Activated CD8-positive, alpha-beta memory T cell treated with anti-CD3 and anti-CD28 coated beads, Interleukin-2, amount 50 U/mL, for 24 hours (primary cell): Measurements from ENCODE around the gene IL17RD.
"Not testable (repeated sequence)": the region's sequence is repeated elsewhere in the genome, so short reads cannot be mapped to it uniquely, and the experiment has no call there.

Source experiments
- DNase-seq: peaks from one replicate; pipeline ENCODE4 v3.0.0-alpha.2; 2020; ENCODE audit errors: extremely low read depth

The IL17RD gene

GRCh38 chr3:57093489-57093888 lies 71.7 kb downstream of the IL17RD start:
- DNase-seq: no peak

DNA sequence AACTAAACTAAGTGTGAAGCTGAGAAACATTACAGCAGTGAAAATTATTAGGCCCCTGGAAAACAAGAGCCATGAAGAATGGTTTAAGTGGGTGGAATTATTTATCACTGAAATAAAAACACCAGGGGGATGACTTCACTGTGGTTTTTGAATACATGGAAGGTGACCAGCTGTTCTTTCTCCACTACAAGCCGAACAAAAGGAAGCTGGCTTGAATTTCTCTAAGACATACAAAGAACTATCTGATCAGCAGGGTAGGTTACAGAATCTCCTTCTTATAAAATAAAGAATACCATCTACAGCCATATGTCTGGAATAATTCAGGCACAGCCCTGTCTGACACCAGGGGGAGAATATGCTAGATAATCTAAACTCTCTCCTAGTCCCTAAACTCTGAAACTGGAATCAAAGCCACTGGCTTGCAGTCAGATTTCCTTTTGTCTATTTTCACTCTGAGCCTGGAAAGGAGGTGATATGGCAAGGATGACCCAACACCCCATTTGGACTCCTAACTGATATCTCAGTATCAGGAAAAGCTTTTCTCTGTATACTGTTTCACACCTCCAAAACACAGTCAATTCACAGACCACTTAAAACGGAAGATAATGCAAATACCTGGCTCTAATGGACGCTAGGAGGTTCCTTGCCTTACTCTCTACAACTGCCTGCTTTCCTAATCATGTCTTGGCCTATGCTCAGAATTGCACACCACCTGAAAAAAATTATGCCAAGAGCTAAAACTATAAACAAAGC lies 73.5 kb downstream of the IL17RD start:
- DNase-seq: no peak

- no peak for DNase-seq
Observed at GRCh38 chr3:57089043-57089442, 76.1 kb downstream of the IL17RD start.

- no peak for DNase-seq
Observed at GRCh38 chr3:57088503-57088902, 76.7 kb downstream of the IL17RD start.

DNA sequence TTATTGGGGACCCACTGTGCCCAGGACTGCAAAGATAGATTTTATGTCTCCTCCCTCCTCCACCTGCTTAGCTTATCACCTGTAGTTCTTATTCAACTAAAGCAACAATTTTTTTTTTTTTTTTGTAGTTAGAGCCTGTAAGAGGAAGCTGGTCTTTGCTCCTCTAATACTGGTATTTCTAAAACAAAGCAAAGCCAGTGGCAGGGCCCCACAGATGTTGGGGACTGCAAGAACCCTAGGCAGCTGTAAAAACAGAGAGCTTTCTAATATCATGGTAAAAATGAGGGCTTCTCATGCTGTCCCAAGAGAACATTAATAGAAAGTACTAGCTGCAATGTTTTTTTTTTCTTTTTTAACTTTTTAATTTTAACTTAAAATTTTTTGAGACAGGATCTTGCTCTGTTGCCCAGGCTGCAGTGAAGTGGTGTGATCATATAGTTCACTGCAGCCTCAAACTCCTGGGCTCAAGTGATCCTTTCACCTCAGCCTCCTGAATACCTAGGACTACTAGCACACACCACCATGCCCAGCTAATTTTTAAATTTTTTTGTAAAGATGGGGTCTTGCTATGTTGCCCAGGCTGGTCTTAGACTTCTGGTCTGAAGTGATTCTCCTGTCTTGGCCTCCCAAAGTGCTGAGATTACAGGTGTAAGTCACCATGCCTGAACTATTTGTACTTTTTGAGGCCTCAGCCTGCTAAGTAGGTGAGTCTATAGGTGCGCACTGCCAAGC lies 77.6 kb downstream of the IL17RD start:
- DNase-seq: no peak

DNA sequence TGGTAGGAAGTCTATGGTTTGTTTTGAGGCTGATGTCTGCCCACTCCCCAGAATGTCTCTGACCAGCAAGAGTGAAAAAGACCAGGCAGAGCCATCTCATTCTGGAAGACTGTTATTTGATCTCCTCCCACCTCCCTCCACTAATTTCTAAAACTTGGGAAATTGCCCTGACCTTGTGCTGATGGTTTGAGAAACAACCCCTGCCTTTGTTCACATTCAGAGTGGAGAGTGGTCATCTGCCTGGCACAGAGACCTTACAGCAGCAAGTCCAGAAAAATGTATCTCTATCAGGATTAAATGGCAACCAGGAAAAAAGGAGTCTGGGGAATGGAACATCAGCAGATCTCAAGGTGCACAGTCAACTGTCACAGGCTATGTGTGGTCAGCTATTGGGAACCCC lies 79.0 kb downstream of the IL17RD start:
- DNase-seq: no peak

- DNase-seq: no peak
Observed at GRCh38 chr3:57085211-57085610, 79.9 kb downstream of the IL17RD start.

DNA sequence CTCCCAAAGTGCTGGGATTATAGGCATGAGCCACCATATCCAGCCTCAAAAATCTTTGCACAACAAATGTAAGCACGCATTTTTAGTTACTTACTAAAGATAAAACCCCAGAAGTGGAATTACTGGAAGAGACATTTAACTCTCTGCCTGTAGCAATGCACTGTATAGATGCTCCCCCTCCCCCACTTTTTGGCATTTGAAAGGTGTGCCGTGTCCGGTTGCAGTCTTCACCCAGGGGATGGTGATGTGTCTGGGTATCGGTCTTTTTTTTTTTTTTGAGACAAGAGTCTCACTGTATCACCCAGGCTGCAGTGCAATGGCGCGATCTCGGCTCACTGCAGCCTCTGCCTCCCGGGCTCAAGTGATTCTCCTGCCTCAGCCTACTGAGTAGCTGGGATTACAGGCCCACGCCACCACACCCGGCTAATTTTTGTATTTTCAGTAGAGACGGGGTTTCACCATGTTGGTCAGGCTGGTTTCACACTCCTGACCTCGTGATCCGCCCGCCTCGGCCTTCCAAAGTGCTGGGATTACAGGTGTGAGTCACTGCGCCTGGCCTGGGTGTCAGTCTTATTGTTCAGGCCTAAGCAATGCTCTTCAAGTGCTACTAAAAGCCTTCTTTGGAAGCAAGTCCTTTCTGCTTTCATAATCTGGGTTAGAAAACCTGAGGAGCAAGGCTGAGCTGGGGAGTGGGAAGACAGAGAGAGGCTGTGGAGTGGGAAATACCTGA lies 81.7 kb downstream of the IL17RD start:
- not testable (repeated sequence) for DNase-seq

GRCh38 chr3:57082481-57082880 lies 82.7 kb downstream of the IL17RD start:
- DNase-seq: no peak

GRCh38 chr3:57081173-57081572 lies 84.0 kb downstream of the IL17RD start:
- no peak for DNase-seq

DNA sequence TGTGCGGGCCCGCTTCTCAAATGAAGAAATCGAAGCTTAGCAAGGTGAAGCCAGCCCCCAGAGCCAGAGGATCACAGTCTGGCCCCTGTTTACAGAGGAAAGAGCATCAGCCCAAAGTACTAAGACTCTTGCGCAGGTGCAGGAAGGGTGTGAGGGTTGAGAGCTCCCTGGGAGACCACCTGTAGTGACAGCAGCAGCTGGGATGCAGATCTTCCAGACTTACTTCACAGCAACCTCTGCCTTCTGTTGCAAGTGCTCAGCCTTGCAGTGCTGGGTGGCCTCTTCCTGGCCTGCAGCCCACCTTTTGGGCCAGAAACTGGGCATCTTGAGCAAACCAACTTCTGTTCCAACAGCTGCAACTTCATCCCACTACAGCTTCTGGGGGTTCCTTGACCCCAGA lies 85.0 kb downstream of the IL17RD start:
- DNase-seq: no peak

DNA sequence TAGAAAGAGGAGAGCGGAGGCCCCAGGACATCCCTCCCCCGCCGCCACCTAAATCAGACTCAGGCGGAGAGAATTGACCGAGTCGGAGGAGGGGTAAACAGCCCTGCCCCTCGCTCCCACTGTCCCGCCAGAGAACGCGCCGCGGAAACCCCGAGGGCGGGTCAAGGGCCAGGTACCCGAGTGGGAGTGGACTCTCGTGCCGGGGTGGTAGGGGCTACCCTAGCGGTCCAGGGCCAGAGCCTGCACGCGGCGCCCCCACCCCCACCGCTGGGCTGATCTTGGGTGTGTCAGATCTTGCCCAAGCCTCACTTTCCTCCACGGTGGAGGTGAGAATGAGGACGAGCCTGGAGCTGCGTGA lies 85.7 kb downstream of the IL17RD start:
- no peak for DNase-seq

- DNase-seq: no peak
Observed at GRCh38 chr3:57078635-57079473, 86.3 kb downstream of the IL17RD start.

GRCh38 chr3:57078344-57078634 lies 86.9 kb downstream of the IL17RD start:
- DNase-seq: no peak

- no peak for DNase-seq
Observed at GRCh38 chr3:57077630-57078343, 87.4 kb downstream of the IL17RD start.

DNA sequence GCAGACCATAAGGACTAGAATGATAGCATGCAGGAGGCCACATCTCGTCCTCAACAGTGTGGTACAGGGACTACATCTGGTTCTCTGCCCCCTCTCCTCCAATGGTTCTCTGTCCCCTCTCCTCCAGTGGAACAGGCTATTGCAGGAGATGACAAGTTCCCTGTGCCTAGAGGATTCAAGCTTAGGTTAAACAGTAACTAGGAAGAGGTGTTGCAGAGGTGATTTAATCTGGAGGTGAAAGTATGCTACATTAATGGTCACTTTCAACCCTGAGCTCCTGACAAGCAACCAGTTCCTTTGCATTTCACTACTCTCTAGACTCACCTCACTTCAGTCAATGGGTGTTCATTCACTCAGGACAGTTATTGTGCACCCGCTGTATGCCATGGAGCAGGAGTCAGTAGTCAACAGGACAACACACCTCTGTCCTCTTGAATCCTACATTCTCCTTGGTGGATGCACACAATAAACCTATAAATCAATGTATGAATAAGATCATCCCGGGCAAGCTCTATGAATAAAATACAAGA lies 88.7 kb downstream of the IL17RD start:
- DNase-seq: no peak

- DNase-seq: no peak
Observed at GRCh38 chr3:57074135-57074534, 91.0 kb downstream of the IL17RD start.

GRCh38 chr3:57073628-57074027 lies 91.5 kb downstream of the IL17RD start:
- no peak for DNase-seq

- no peak for DNase-seq
Observed at GRCh38 chr3:57069503-57069902, 95.7 kb downstream of the IL17RD start.

GRCh38 chr3:57068437-57069089 lies 96.6 kb downstream of the IL17RD start:
- DNase-seq: no peak

DNA sequence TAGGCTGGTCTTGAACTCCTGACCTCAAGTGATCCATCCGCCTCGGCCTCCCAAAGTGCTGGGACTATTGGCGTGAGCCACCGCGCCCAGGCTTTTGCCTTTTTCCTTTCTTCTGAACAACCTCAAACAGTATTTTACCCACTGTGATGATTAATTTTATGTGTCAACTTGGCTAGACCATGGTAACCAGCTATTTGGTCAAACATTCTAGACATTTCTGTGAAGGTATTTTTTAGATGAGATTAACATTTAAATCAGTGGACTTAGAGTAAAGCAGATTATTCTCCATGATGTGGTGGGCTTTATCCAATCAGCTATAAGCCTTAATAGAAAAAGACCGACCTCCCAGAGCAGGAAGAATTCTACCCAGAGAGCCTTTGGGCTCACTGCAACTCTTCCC lies 98.7 kb downstream of the IL17RD start:
- DNase-seq: no peak
